ENCODE measurements around the gene ITPK1.
A peak's percentile ranks its signal among the peaks of the same experiment; 100 is the strongest.

ITPK1 gene

DNA sequence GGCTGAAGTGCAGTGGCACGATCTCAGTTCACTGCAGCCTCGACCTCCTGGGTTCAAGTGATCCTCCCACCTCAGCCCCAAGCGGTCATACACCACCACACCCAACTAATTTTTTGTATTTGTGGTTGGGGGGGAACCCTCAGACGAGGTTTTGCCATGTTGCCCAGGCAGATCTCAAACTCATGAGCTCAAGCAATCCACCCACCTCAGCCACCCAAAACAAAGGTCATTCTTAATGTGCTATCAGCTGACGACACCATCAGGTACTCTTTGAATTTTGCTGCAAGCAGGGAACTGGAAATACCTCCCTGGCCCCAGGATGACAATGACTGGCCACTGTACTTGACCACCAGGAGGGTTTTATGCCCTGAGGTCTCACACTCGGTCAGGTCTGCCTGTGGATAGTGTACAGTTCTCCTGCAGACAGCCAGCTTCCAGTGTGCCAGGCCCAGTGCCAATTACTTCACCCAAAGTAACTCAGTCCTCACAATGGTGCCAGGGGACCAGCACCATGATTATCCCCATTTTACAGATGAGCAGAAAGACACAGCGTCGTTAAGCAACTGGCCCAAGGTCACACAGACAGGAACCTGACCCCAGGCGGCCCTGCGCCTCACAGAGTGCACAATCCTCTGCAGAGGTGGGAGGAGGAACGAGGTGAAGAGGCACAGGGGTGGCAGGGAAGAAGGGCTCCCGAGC lies 42.9 kb downstream of the ITPK1 start:
- TF ChIP-seq TCF12 (IDR thresholded peaks at IDR 0.05; ENCODE audit: low read depth) (no peak), TEAD4 (IDR thresholded peaks at IDR 0.05) (no peak), YY1 (IDR thresholded peaks at IDR 0.05; ENCODE audit: low read depth) (no peak), TAF1 (IDR thresholded peaks at IDR 0.05; ENCODE audit: low read depth) (no peak), NFIC (IDR thresholded peaks at IDR 0.05) (no peak), EP300 (IDR thresholded peaks at IDR 0.05; ENCODE audit: borderline replicate concordance) (no peak), CREB1 (IDR thresholded peaks at IDR 0.05; ENCODE audit: low read depth) (no peak), CEBPB (IDR thresholded peaks at IDR 0.05) (no peak), FOXM1 (IDR thresholded peaks at IDR 0.05; ENCODE audit: borderline replicate concordance, low read depth) (no peak), RAD21 (IDR thresholded peaks at IDR 0.05; ENCODE audit: low read depth) (no peak)
- TF ChIP-seq, protein P1, sequence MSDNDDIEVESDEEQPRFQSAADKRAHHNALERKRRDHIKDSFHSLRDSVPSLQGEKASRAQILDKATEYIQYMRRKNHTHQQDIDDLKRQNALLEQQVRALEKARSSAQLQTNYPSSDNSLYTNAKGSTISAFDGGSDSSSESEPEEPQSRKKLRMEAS (IDR thresholded peaks at IDR 0.05): no peak
- TF ChIP-seq, protein P2, sequence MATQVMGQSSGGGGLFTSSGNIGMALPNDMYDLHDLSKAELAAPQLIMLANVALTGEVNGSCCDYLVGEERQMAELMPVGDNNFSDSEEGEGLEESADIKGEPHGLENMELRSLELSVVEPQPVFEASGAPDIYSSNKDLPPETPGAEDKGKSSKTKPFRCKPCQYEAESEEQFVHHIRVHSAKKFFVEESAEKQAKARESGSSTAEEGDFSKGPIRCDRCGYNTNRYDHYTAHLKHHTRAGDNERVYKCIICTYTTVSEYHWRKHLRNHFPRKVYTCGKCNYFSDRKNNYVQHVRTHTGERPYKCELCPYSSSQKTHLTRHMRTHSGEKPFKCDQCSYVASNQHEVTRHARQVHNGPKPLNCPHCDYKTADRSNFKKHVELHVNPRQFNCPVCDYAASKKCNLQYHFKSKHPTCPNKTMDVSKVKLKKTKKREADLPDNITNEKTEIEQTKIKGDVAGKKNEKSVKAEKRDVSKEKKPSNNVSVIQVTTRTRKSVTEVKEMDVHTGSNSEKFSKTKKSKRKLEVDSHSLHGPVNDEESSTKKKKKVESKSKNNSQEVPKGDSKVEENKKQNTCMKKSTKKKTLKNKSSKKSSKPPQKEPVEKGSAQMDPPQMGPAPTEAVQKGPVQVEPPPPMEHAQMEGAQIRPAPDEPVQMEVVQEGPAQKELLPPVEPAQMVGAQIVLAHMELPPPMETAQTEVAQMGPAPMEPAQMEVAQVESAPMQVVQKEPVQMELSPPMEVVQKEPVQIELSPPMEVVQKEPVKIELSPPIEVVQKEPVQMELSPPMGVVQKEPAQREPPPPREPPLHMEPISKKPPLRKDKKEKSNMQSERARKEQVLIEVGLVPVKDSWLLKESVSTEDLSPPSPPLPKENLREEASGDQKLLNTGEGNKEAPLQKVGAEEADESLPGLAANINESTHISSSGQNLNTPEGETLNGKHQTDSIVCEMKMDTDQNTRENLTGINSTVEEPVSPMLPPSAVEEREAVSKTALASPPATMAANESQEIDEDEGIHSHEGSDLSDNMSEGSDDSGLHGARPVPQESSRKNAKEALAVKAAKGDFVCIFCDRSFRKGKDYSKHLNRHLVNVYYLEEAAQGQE (IDR thresholded peaks at IDR 0.05; ENCODE audit: low read depth): no peak

DNA sequence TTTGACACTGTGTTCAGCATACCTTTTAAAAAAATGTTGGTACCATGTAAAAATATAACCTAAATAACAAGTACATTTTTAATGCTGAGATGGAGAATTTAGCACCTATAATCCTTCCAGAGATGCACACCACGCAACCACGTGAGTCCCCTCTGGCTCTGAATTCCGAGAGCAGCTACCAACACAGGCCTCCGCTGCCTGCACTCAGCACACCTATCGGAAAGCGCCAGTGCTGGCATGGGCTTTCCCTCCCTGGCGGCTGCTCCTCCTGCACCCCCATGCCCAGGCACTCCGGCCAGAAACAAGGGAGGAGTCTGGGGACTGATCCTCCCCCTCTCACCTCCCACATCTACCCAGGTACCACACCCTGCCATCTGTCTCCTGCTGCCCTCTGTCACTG lies 47.0 kb downstream of the ITPK1 start:
- TF ChIP-seq YY1 (IDR thresholded peaks at IDR 0.05; ENCODE audit: low read depth) (no peak), NFIC (IDR thresholded peaks at IDR 0.05) (no peak), CREB1 (IDR thresholded peaks at IDR 0.05; ENCODE audit: low read depth) (no peak), TEAD4 (IDR thresholded peaks at IDR 0.05) (no peak), FOXM1 (IDR thresholded peaks at IDR 0.05; ENCODE audit: borderline replicate concordance, low read depth) (no peak), EGR1 (IDR thresholded peaks at IDR 0.05) (no peak), TAF1 (IDR thresholded peaks at IDR 0.05; ENCODE audit: low read depth) (no peak)
- TF ChIP-seq, protein P3, sequence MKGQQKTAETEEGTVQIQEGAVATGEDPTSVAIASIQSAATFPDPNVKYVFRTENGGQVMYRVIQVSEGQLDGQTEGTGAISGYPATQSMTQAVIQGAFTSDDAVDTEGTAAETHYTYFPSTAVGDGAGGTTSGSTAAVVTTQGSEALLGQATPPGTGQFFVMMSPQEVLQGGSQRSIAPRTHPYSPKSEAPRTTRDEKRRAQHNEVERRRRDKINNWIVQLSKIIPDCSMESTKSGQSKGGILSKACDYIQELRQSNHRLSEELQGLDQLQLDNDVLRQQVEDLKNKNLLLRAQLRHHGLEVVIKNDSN (IDR thresholded peaks at IDR 0.05): no peak
- TF ChIP-seq, protein P2 (IDR thresholded peaks at IDR 0.05; ENCODE audit: low read depth): no peak

DNA sequence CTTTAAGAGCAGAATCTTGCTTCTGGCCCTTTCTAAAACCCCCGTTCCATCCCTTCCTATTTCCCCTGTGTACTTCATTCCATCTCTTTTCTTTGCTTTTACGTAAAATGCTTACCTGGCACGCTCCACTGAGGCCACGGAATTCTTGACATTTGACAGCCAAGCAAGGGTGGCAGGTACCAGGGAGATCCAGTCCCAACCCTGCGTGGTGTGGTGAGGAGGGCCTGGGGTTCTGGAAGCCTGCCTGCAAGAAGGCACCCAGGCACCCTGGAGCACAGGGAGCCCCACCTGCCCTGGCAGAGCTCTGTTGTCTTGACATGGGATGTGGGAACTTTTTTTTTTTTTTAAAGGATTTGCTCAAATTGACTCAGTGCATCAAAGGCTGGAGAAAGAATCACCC lies 48.6 kb downstream of the ITPK1 start:
- no peak for TF ChIP-seq RAD21 (IDR thresholded peaks at IDR 0.05; ENCODE audit: low read depth)
- TF ChIP-seq, protein P1 (IDR thresholded peaks at IDR 0.05): no peak
- no peak for TF ChIP-seq ZBTB7A (IDR thresholded peaks at IDR 0.05; ENCODE audit: low read depth)
- no peak for TF ChIP-seq EP300 (IDR thresholded peaks at IDR 0.05; ENCODE audit: borderline replicate concordance)
- peak; percentile 71 for TF ChIP-seq TEAD4 (IDR thresholded peaks at IDR 0.05)

DNA sequence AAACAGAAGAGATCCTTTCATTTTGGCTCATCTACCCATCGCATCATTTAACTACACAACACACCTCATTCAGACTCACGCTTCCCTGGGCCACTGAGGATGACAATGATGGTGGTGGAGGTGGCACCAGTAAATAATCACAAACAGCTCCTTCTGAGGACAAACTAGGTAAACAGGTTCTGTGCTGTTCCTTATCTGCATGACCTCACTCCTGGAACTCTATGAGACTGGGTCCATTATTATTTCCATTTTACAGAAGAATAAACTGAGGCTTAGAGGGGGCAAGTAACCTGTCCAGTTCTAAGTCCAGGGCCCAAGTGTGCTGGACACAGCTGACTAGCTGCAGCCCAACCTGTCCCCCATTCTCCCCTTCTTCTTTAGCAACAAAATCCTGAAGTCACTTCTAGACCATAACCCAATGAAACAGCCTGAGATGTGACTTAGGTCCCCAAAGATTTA lies 50.4 kb downstream of the ITPK1 start:
- TF ChIP-seq TEAD4 (IDR thresholded peaks at IDR 0.05): no peak
- TF ChIP-seq TAF1 (IDR thresholded peaks at IDR 0.05; ENCODE audit: low read depth): no peak
- TF ChIP-seq TCF12 (IDR thresholded peaks at IDR 0.05; ENCODE audit: low read depth): no peak
- no peak for TF ChIP-seq YY1 (IDR thresholded peaks at IDR 0.05; ENCODE audit: low read depth)
- no peak for TF ChIP-seq ZBTB7A (IDR thresholded peaks at IDR 0.05; ENCODE audit: low read depth)
- no peak for TF ChIP-seq FOXM1 (IDR thresholded peaks at IDR 0.05; ENCODE audit: borderline replicate concordance, low read depth)
- no peak for TF ChIP-seq CEBPB (IDR thresholded peaks at IDR 0.05)
- no peak for TF ChIP-seq NFIC (IDR thresholded peaks at IDR 0.05)
- TF ChIP-seq, protein P3 (IDR thresholded peaks at IDR 0.05): no peak
- TF ChIP-seq CREB1 (IDR thresholded peaks at IDR 0.05; ENCODE audit: low read depth): no peak
- no peak for TF ChIP-seq EP300 (IDR thresholded peaks at IDR 0.05; ENCODE audit: borderline replicate concordance)
- TF ChIP-seq, protein P1 (IDR thresholded peaks at IDR 0.05): no peak
- TF ChIP-seq RAD21 (IDR thresholded peaks at IDR 0.05; ENCODE audit: low read depth): no peak
- TF ChIP-seq, protein P2 (IDR thresholded peaks at IDR 0.05; ENCODE audit: low read depth): no peak
- TF ChIP-seq EGR1 (IDR thresholded peaks at IDR 0.05): no peak

All from Ishikawa (cell line).